Stomach (tissue), 9 donors: ENCODE data around the gene SYT4. TPM values are rescaled to one million over a fixed set of nuclear protein-coding genes. Genes with fewer than 3 reads are reported as not detected.
A peak's percentile ranks its signal among the peaks of the same experiment; 100 is the strongest.

Experiments
- DNase-seq, 2 donors: peaks; one replicate each; pipeline versions ENCODE4 v3.0.0 to v3.0.0-alpha.2; 2013 to 2019
- H3K27ac ChIP-seq, 5 donors: fragments of 200-600 bp in 4 of 5; sonication (generic) in 4 of 5; one replicate each; pipeline ENCODE4 v1.5.1; 2013 to 2019; ENCODE audit warnings: mild to moderate bottlenecking in 1 of 5, moderate library complexity in 1 of 5
- H3K27me3 ChIP-seq, 3 donors: fragments of 200-600 bp; sonication (generic); one replicate each; pipeline ENCODE4 v1.5.1; 2017 to 2019; ENCODE audit warnings: mixed run types in 1 of 3
- H3K36me3 ChIP-seq, 4 donors: fragments of 200-600 bp; sonication (generic); 1 replicate in 3 of 4; 2 replicates in 1 of 4; pipeline ENCODE4 v1.5.1; 2016 to 2019
- H3K4me1 ChIP-seq, 4 donors: fragments of 200-600 bp; sonication (generic); one replicate each; pipeline ENCODE4 v1.5.1; 2016 to 2019
- H3K4me3 ChIP-seq, 4 donors: fragments of 200-600 bp; sonication (generic) in 3 of 4; one replicate each; pipeline ENCODE4 v1.5.1; 2016 to 2019; ENCODE audit warnings: mild to moderate bottlenecking in 1 of 4
- H3K9me3 ChIP-seq, 4 donors: fragments of 200-600 bp; sonication (generic); one replicate each; pipeline ENCODE4 v1.5.1; 2016 to 2019
- EP300 ChIP-seq: sonication (generic); formaldehyde crosslinking; IDR thresholded peaks from one replicate; pipeline ENCODE4 v1.6.1; 2017; ENCODE audit warnings: antibody characterized with exemption
- POLR2A ChIP-seq, 4 donors: fragments of 450-650 bp; IDR thresholded peaks; one replicate each; pipeline ENCODE4 v1.6.1; 2016; ENCODE audit warnings: antibody characterized with exemption in 4 of 4, control low read depth in 2 of 4, mild to moderate bottlenecking in 1 of 4, moderate library complexity in 1 of 4
- POLR2AphosphoS5 ChIP-seq, 3 donors: sonication (generic); formaldehyde crosslinking; IDR thresholded peaks; one replicate each; pipeline ENCODE4 v1.6.1; 2016; ENCODE audit warnings: antibody characterized with exemption in 3 of 3
- whole genome bisulfite sequencing, 5 donors: extraction: QIAGEN DNeasy Blood & Tissue Kit in 3 of 5; methylation state at CpG; one replicate each; pipeline versions ENCODE4 v1.1.5 to v1.1.7; 2013 to 2018; 5-methylcytosine and 5-hydroxymethylcytosine counted together
- intact Hi-C: fragments of 100-400 bp; cut with DNase I; formaldehyde crosslinking; loops from one replicate; pipeline ENCODE4 v1.15.1; 2023; ENCODE audit warnings: low total_unique reads
- polyA plus RNA-seq, 3 donors: library from polyadenylated mRNA; stranded (reverse); fragments of 200-250 nt; gene quantifications; one replicate each; pipeline ENCODE4 v1.2.3, GENCODE V29; 2013
- total RNA-seq, 5 donors: library from RNA; depleted of rRNA; stranded (reverse); fragments of >200 nt; gene quantifications; one replicate each; pipeline versions ENCODE4 v1.1.0 to v1.2.3, GENCODE V29; 2014 to 2016
- TF ChIP-seq, protein P1 (sequence below), 7 experiments: fragments of 450-650 bp in 4 of 7; fragments of 200-600 bp in 3 of 7; sonication (generic) in 3 of 7; IDR thresholded peaks; one replicate each; pipeline ENCODE4 v1.5.1; 2016 to 2019; ENCODE audit warnings: antibody characterized with exemption in 7 of 7, control low read depth in 2 of 7, mild to moderate bottlenecking in 1 of 7
- donor health status: healthy with polysubstance abuse.
- donor health status: Bipolar disorder and iron deficiency.
- donor health status: healthy.

The SYT4 gene
- total and polyA plus RNA-seq, 8 donors = 0.19 to 11.6 (median 3.5) TPM; not detected in 1

DNA sequence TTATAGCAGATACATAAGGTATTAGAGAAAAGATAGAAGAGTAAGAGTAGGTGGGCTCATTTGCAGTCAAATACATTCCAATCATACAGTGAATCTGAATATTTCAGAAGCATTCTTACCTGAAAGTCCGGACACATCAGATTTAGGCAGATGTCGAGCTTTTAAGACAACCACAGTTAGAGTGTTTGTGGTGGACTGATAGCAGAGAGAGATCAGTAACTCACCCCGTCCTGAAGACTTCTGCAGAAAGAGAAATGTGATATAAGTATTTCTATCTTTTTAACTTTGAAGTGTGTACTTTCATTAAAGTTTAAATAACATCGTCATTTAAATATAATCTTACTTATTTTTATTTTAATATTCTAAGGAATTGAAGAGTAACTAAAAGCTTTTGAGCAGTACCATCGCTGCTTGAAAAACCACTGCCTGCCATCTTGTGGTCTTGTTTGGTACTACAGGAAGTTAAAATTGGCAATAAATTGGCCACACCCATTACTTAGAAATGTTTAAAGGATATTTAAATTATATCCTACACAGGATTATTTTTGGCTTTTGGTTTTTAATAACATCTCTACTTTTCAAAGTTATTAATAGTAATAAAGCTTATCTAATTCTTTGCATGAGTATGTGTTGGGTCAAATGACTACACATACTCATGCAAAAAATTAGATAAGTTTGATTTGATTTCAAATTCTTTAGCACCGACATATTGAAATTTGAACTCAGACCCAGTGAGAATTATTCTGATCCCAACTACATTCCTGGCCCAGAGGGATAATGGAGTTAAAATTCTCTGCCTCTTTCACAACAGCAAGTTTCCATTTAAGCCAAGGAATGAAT lies 5.5 kb downstream of the SYT4 start:
- intact Hi-C loops = loop anchor here (5.0 kb wide), 1 partner anchor 975 kb away; no protein-coding TSS in a partner anchor
- no peak for TF ChIP-seq POLR2A (IDR thresholded peaks at IDR 0.05)
- TF ChIP-seq, protein P1, sequence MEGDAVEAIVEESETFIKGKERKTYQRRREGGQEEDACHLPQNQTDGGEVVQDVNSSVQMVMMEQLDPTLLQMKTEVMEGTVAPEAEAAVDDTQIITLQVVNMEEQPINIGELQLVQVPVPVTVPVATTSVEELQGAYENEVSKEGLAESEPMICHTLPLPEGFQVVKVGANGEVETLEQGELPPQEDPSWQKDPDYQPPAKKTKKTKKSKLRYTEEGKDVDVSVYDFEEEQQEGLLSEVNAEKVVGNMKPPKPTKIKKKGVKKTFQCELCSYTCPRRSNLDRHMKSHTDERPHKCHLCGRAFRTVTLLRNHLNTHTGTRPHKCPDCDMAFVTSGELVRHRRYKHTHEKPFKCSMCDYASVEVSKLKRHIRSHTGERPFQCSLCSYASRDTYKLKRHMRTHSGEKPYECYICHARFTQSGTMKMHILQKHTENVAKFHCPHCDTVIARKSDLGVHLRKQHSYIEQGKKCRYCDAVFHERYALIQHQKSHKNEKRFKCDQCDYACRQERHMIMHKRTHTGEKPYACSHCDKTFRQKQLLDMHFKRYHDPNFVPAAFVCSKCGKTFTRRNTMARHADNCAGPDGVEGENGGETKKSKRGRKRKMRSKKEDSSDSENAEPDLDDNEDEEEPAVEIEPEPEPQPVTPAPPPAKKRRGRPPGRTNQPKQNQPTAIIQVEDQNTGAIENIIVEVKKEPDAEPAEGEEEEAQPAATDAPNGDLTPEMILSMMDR (IDR thresholded peaks at IDR 0.05) = peak in 5 of 7 experiments; percentile 46 to 77 (median 67)
- peaks cover 0 to under 1% (median 0%) of the 10 kb centered on the region in 4 donors for H3K4me1 ChIP-seq
- peak in 1 of 2 donors; percentile 74 for DNase-seq
- no peak overlapping the region for H3K4me3 ChIP-seq
- H3K27me3 ChIP-seq = no peaks in the 10 kb centered on the region
- 21 to 31% (median 25%) methylated on average over 6 of the region's 6 CpGs for WGBS, 5 donors
- H3K36me3 ChIP-seq = no peaks in the 10 kb centered on the region
- no peaks in the 10 kb centered on the region for H3K9me3 ChIP-seq
- H3K27ac ChIP-seq = no peak overlapping the region

DNA sequence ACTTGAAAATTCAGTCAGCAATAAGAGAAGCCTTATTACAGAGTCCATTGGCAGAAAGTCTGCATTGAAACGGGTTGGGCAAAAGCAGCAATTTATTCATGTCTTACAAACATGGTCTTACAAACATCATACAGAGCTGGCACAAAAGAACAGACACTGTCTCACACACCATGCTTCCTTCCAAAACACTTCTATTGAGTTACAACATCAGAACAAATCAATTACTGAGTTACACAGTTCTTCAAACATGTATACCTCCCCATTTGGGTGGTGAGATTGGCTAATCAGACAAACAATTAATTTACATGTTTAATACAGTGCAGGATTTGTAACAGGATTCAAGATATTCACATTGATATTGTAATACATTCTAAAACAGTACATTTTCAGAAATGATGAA lies 9.5 kb downstream of the SYT4 start:
- Histone ChIP-seq H3K27ac (no peak overlapping the region), H3K4me3 (no peak overlapping the region), H3K27me3 (peaks cover 0 to 4% (median 0%) of the 10 kb centered on the region in 3 donors), H3K36me3 (no peaks in the 10 kb centered on the region), H3K4me1 (no peaks in the 10 kb centered on the region), H3K9me3 (no peaks in the 10 kb centered on the region)
- DNase-seq = no peak
- no peak for TF ChIP-seq POLR2AphosphoS5 (IDR thresholded peaks at IDR 0.05)
- no peak for TF ChIP-seq POLR2A (IDR thresholded peaks at IDR 0.05)
- TF ChIP-seq, protein P1 (IDR thresholded peaks at IDR 0.05) = no peak
- no peak for TF ChIP-seq EP300
- intact Hi-C loops = no loop called here
- 67 to 78% (median 74%) methylated on average over 1 of the region's 1 CpG for WGBS, 5 donors

DNA sequence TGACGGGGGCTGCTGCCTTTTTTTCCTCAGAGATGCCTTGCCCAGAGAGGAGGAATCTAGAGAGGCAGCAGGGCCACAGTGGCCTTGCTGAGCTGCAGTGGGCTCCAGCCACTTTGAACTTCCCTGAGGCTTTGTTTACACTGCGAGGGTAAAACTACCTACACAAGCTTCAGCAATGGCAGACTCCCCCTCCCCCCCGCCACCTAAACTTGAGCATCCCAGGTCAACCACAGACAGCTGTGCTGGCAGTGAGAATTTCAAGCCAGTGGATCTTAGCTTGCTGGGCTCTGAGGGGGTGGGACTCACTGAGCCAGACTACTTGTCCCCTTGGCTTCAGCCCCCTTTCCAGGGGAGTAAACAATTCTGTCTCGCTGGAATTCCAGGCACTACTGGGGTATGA lies 11.8 kb downstream of the SYT4 start:
- H3K4me3 ChIP-seq = no peak overlapping the region
- no peaks in the 10 kb centered on the region for H3K4me1 ChIP-seq
- no peak for DNase-seq
- WGBS, 5 donors = 65 to 85% (median 84%) methylated on average over 4 of the region's 4 CpGs
- intact Hi-C loops = no loop called here
- no peak for TF ChIP-seq EP300
- TF ChIP-seq POLR2A (IDR thresholded peaks at IDR 0.05) = no peak
- no peak for TF ChIP-seq POLR2AphosphoS5 (IDR thresholded peaks at IDR 0.05)
- TF ChIP-seq, protein P1 (IDR thresholded peaks at IDR 0.05) = no peak
- peaks cover 0 to 9% (median 0%) of the 10 kb centered on the region in 4 donors for H3K9me3 ChIP-seq
- H3K27me3 ChIP-seq = peaks cover 0 to 4% (median 0%) of the 10 kb centered on the region in 3 donors
- H3K27ac ChIP-seq = no peak overlapping the region
- no peaks in the 10 kb centered on the region for H3K36me3 ChIP-seq

DNA sequence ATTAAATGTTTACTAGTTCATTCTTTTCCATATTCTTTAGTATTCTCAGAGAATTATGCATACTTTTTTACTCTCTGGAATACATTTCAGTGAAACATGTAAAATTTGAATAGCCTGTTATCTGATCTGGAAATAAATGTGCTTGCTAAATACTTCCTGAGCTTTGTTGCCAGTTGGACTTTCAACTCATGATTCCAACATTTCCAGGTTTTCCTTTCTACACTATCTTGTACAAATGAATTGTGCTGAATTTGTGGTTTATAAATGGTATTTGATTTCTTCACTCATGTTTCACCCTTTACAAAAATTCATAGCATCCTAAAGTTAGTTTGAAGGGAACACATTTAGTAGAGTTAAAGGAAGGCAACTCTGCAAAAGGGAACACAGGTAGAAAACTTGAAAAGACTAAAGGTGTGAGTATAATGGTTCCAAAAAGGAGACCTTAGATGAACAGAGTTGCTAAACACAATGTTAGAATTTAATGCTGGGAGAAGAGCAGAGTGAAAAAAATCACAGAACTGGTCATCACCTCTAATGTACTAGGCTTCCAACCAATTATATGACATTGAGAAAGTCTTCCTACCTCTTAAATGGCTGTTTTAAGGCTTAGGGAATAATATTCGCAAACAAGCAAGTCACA lies 28.6 kb downstream of the SYT4 start:
- intact Hi-C loops = no loop called here
- Histone ChIP-seq H3K9me3 (no peaks in the 10 kb centered on the region), H3K36me3 (no peaks in the 10 kb centered on the region), H3K27ac (no peak overlapping the region), H3K4me1 (no peaks in the 10 kb centered on the region), H3K27me3 (no peaks in the 10 kb centered on the region), H3K4me3 (no peak overlapping the region)
- WGBS, 5 donors = 89 to 96% (median 92%) methylated on average over 1 of the region's 1 CpG
- no peak for DNase-seq
- TF ChIP-seq POLR2A (IDR thresholded peaks at IDR 0.05) (no peak), POLR2AphosphoS5 (IDR thresholded peaks at IDR 0.05) (no peak), EP300 (no peak)
- TF ChIP-seq, protein P1 (IDR thresholded peaks at IDR 0.05) = no peak
